HG03139 (cell line): Measurements from ENCODE around the gene IL26.

Experiments used
- ATAC-seq: cut with Tn5 transposase; IDR thresholded peaks from one replicate; pipeline ENCODE4 v1.9.1; 2021; ENCODE audit not compliant: unreplicated experiment

Gene IL26

DNA sequence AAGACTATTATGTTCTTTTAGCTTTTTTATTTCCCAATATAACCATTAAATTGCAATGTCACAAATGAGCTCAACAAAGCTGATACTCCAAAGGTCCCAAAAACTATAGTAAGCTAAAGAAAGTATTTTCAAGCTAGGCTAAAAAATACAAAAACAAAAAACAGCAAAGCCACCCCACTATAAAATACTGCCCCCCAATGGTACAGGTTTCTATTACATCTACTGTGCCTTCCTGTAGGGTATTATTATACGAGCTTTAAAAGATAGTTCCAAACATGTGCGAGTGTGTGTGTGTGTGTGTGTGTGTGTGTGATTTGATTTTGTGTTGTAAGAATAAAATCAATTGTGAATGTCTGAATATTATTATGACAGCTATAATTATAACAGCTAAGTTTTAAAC, 67.2 kb downstream of the IL26 start:
- no peak for ATAC-seq

GRCh38 chr12:68157380-68157779, 68.2 kb downstream of the IL26 start:
- ATAC-seq, result no peak

GRCh38 chr12:68156636-68157035, 69.0 kb downstream of the IL26 start:
- ATAC-seq, result no peak

DNA sequence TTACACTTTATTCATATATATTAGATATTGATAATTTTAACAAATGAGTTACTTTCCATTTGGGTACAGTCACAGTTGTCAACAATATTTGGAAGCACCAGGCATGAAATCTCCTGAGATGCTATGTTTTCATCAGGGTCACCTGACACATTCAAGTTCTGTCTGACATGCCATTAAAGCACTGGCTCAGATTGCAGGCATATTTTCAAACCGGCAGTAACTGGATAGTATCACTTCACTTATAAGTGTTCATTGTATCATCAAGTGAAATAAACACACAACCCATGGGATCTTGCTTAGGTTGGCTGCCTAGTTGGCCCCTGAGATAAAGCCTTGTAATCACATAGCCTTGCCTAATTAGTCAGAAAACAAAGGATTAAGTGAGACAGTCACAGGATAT, 70.8 kb downstream of the IL26 start:
- no peak for ATAC-seq
